ENCODE results near the gene WDFY4.

DNA sequence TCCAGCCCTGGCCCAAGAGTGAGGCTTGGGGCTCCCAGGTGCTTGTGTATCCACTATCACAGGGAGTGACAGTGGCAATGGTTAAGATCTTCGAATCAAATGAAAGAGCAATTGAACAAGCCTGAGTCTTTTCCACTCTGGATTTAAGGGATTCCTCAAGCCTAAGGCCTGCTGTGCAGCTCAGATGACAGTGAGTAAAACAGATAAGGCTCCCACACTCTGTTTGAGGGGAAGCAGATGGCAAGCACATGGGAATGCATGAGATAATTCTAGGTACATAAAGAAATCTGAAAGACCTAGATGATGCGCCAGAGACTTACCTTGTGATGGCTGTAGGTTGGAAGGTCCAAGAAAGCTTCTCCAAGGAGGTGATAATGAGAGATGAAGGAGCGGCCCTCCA lies 159.9 kb downstream of the WDFY4 start:
- TF ChIP-seq, protein P1, sequence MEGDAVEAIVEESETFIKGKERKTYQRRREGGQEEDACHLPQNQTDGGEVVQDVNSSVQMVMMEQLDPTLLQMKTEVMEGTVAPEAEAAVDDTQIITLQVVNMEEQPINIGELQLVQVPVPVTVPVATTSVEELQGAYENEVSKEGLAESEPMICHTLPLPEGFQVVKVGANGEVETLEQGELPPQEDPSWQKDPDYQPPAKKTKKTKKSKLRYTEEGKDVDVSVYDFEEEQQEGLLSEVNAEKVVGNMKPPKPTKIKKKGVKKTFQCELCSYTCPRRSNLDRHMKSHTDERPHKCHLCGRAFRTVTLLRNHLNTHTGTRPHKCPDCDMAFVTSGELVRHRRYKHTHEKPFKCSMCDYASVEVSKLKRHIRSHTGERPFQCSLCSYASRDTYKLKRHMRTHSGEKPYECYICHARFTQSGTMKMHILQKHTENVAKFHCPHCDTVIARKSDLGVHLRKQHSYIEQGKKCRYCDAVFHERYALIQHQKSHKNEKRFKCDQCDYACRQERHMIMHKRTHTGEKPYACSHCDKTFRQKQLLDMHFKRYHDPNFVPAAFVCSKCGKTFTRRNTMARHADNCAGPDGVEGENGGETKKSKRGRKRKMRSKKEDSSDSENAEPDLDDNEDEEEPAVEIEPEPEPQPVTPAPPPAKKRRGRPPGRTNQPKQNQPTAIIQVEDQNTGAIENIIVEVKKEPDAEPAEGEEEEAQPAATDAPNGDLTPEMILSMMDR (IDR thresholded peaks at IDR 0.05) = no peak
- TF ChIP-seq POLR2A (IDR thresholded peaks at IDR 0.05) (no peak), POLR2AphosphoS5 (IDR thresholded peaks at IDR 0.05) (no peak)

All from breast epithelium (tissue), 3 donors.